KOPT-K1 (cell line): Measurements from ENCODE around the gene RAB6D.
"Not testable (repeated sequence)": the region's sequence is repeated elsewhere in the genome, so short reads cannot be mapped to it uniquely, and the experiment has no call there.

Source experiments
- H3K27ac ChIP-seq: fragments of 200-600 bp; sonication (generic); 2 replicates; pipeline ENCODE4 v1.5.1; 2016; ENCODE audit warnings: antibody characterized with exemption, mild to moderate bottlenecking, low read depth, low read length; ENCODE audit not compliant: poor library complexity, severe bottlenecking
- H3K36me3 ChIP-seq: fragments of 200-600 bp; sonication (generic); 2 replicates; pipeline ENCODE4 v1.5.1; 2017; ENCODE audit warnings: antibody characterized with exemption, mild to moderate bottlenecking, low read length, moderate library complexity; ENCODE audit not compliant: insufficient read depth
- H3K9me3 ChIP-seq: fragments of 200-600 bp; sonication (generic); 2 replicates; pipeline ENCODE4 v1.5.1; 2017; ENCODE audit warnings: antibody characterized with exemption, low read length, mild to moderate bottlenecking; ENCODE audit not compliant: insufficient read depth, poor library complexity, severe bottlenecking

RAB6D gene

GRCh38 chr2:131390495-131391130 lies 26.6 kb upstream of the RAB6D start:
- H3K36me3 ChIP-seq, H3K9me3 ChIP-seq, H3K27ac ChIP-seq: not testable (repeated sequence)

- Histone ChIP-seq H3K36me3 (no peaks in the 10 kb centered on the region), H3K9me3 (no peaks in the 10 kb centered on the region), H3K27ac (no peak overlapping the region)
Observed at GRCh38 chr2:131389657-131390056, 25.7 kb upstream of the RAB6D start.

- not testable (repeated sequence) for H3K36me3 ChIP-seq, H3K27ac ChIP-seq, H3K9me3 ChIP-seq
Observed at GRCh38 chr2:131388834-131389233, 24.9 kb upstream of the RAB6D start.

GRCh38 chr2:131373111-131373510 lies 9.1 kb upstream of the RAB6D start:
- H3K27ac ChIP-seq, H3K9me3 ChIP-seq, H3K36me3 ChIP-seq: not testable (repeated sequence)

GRCh38 chr2:131369954-131370353 lies 6.0 kb upstream of the RAB6D start:
- Histone ChIP-seq H3K27ac (no peak overlapping the region), H3K9me3 (no peaks in the 10 kb centered on the region), H3K36me3 (no peaks in the 10 kb centered on the region)

- not testable (repeated sequence) for H3K36me3 ChIP-seq, H3K9me3 ChIP-seq, H3K27ac ChIP-seq
Observed at GRCh38 chr2:131368493-131369066, 4.6 kb upstream of the RAB6D start.

GRCh38 chr2:131367352-131367751 lies 3.4 kb upstream of the RAB6D start:
- Histone ChIP-seq H3K27ac (no peak overlapping the region), H3K9me3 (no peaks in the 10 kb centered on the region), H3K36me3 (no peaks in the 10 kb centered on the region)

- Histone ChIP-seq H3K27ac (no peak overlapping the region), H3K9me3 (no peaks in the 10 kb centered on the region), H3K36me3 (no peaks in the 10 kb centered on the region)
Observed at GRCh38 chr2:131366643-131367042, 2.7 kb upstream of the RAB6D start.

GRCh38 chr2:131365452-131365851 lies 1.5 kb upstream of the RAB6D start:
- no peaks in the 10 kb centered on the region for H3K36me3 ChIP-seq
- no peaks in the 10 kb centered on the region for H3K9me3 ChIP-seq
- no peak overlapping the region for H3K27ac ChIP-seq

- not testable (repeated sequence) for H3K9me3 ChIP-seq, H3K27ac ChIP-seq, H3K36me3 ChIP-seq
Observed at GRCh38 chr2:131363213-131363612, 755 bp downstream of the RAB6D start.

- not testable (repeated sequence) for H3K9me3 ChIP-seq, H3K27ac ChIP-seq, H3K36me3 ChIP-seq
Observed at GRCh38 chr2:131361773-131362172, 2.2 kb downstream of the RAB6D start.

GRCh38 chr2:131353167-131353697 lies 10.7 kb downstream of the RAB6D start:
- H3K27ac ChIP-seq, H3K36me3 ChIP-seq, H3K9me3 ChIP-seq: not testable (repeated sequence)

- H3K36me3 ChIP-seq, result no peaks in the 10 kb centered on the region
Observed at GRCh38 chr2:131349021-131349420, 14.9 kb downstream of the RAB6D start.

GRCh38 chr2:131347035-131347434 lies 16.9 kb downstream of the RAB6D start:
- H3K9me3 ChIP-seq, H3K36me3 ChIP-seq, H3K27ac ChIP-seq: not testable (repeated sequence)

More at GRCh38 chr2:131349021-131349420, 14.9 kb downstream of the RAB6D start:
- no peaks in the 10 kb centered on the region for H3K9me3 ChIP-seq
- H3K27ac ChIP-seq, result no peak overlapping the region

GRCh38 chr2:131339307-131339706 lies 24.7 kb downstream of the RAB6D start:
- not testable (repeated sequence) for H3K27ac ChIP-seq, H3K9me3 ChIP-seq, H3K36me3 ChIP-seq

- H3K36me3 ChIP-seq, H3K27ac ChIP-seq, H3K9me3 ChIP-seq: not testable (repeated sequence)
Observed at GRCh38 chr2:131335319-131335718, 28.6 kb downstream of the RAB6D start.
